HG03575 (cell line): ENCODE data around the gene PPIL3.

Experiments
- ATAC-seq: cut with Tn5 transposase; IDR thresholded peaks from one replicate; pipeline ENCODE4 v1.9.1; 2021; ENCODE audit not compliant: unreplicated experiment, insufficient number of reproducible peaks, low FRiP score; ENCODE audit errors: extremely low read depth

The PPIL3 gene

GRCh38 chr2:200821686-200822245 is 67.1 kb downstream of the PPIL3 start:
- no peak for ATAC-seq
